ENCODE results near the gene OR10H5. TPM values are rescaled to one million over a fixed set of nuclear protein-coding genes. Genes with fewer than 3 reads are reported as not detected.
"Not testable (repeated sequence)": the region's sequence is repeated elsewhere in the genome, so short reads cannot be mapped to it uniquely, and the experiment has no call there.

OR10H5 gene
- total RNA-seq, 2 experiments from 2014 or later, result not detected

- ATAC-seq (ENCODE audit: low read depth) (no peak), DNase-seq (no peak)
- Mint-ChIP-seq H3K36me3 (no peaks in the 10 kb centered on the region), H3K9me3 (no peaks in the 10 kb centered on the region), H3K27me3 (peaks cover 5% of the 10 kb centered on the region), H3K4me1 (no peaks in the 10 kb centered on the region), H3K4me3 (no peak overlapping the region), H3K27ac (no peak overlapping the region)
- POLR2A ChIA-PET, result no interaction called here
Measured at GRCh38 chr19:15781661-15782060, 5.8 kb upstream of the OR10H5 start.

- POLR2A ChIA-PET, result no interaction called here
- no peaks in the 10 kb centered on the region for H3K4me1 Mint-ChIP-seq
- H3K9me3 Mint-ChIP-seq, result no peaks in the 10 kb centered on the region
- no peak for ATAC-seq (ENCODE audit: low read depth)
- no peaks in the 10 kb centered on the region for H3K36me3 Mint-ChIP-seq
- DNase-seq, result no peak
- H3K4me3 Mint-ChIP-seq, result no peak overlapping the region
- peaks cover 5% of the 10 kb centered on the region for H3K27me3 Mint-ChIP-seq
- no peak overlapping the region for H3K27ac Mint-ChIP-seq
Measured at GRCh38 chr19:15782211-15782610, 5.2 kb upstream of the OR10H5 start.

- DNase-seq; POLR2A ChIA-PET; H3K27me3 Mint-ChIP-seq; H3K36me3 Mint-ChIP-seq; H3K27ac Mint-ChIP-seq; H3K9me3 Mint-ChIP-seq; H3K4me3 Mint-ChIP-seq; ATAC-seq (ENCODE audit: low read depth); H3K4me1 Mint-ChIP-seq: not testable (repeated sequence)
Measured at GRCh38 chr19:15782896-15783295, 4.6 kb upstream of the OR10H5 start.

- H3K27me3 Mint-ChIP-seq, result peaks cover 8% of the 10 kb centered on the region
- H3K36me3 Mint-ChIP-seq, result no peaks in the 10 kb centered on the region
- H3K27ac Mint-ChIP-seq, result no peak overlapping the region
- no peaks in the 10 kb centered on the region for H3K4me1 Mint-ChIP-seq
- H3K4me3 Mint-ChIP-seq, result no peak overlapping the region
- ATAC-seq (ENCODE audit: low read depth), result no peak
- POLR2A ChIA-PET, result no interaction called here
- no peak for DNase-seq
- H3K9me3 Mint-ChIP-seq, result no peaks in the 10 kb centered on the region
Measured at GRCh38 chr19:15788594-15789270, 1.3 kb downstream of the OR10H5 start.

- ATAC-seq (ENCODE audit: low read depth) (no peak), DNase-seq (no peak)
- Mint-ChIP-seq H3K27me3 (peaks cover 8% of the 10 kb centered on the region), H3K9me3 (no peaks in the 10 kb centered on the region), H3K36me3 (no peaks in the 10 kb centered on the region), H3K27ac (no peak overlapping the region), H3K4me3 (no peak overlapping the region), H3K4me1 (no peaks in the 10 kb centered on the region)
- POLR2A ChIA-PET, result no interaction called here
Measured at GRCh38 chr19:15790096-15790495, 2.6 kb downstream of the OR10H5 start.

GRCh38 chr19:15794279-15794678 is 6.8 kb downstream of the OR10H5 start:
- POLR2A ChIA-PET; DNase-seq; H3K27me3 Mint-ChIP-seq; H3K9me3 Mint-ChIP-seq; H3K4me1 Mint-ChIP-seq; H3K4me3 Mint-ChIP-seq; ATAC-seq (ENCODE audit: low read depth); H3K27ac Mint-ChIP-seq; H3K36me3 Mint-ChIP-seq: not testable (repeated sequence)

GRCh38 chr19:15810335-15810734 is 22.9 kb downstream of the OR10H5 start:
- Mint-ChIP-seq H3K27ac (no peak overlapping the region), H3K36me3 (no peaks in the 10 kb centered on the region), H3K4me1 (peaks cover 1% of the 10 kb centered on the region), H3K27me3 (peaks cover 14% of the 10 kb centered on the region), H3K4me3 (no peak overlapping the region), H3K9me3 (peaks cover 3% of the 10 kb centered on the region)
- POLR2A ChIA-PET, result no interaction called here
- ATAC-seq (ENCODE audit: low read depth) (no peak), DNase-seq (no peak)

GRCh38 chr19:15811476-15811875 is 24.0 kb downstream of the OR10H5 start:
- H3K9me3 Mint-ChIP-seq, result peaks cover 3% of the 10 kb centered on the region
- POLR2A ChIA-PET, result no interaction called here
- ATAC-seq (ENCODE audit: low read depth), result no peak

GRCh38 chr19:15812060-15812722 is 24.7 kb downstream of the OR10H5 start:
- DNase-seq, result no peak
- Mint-ChIP-seq H3K27me3 (peaks cover 14% of the 10 kb centered on the region), H3K27ac (no peak overlapping the region), H3K36me3 (no peaks in the 10 kb centered on the region), H3K9me3 (peaks cover 3% of the 10 kb centered on the region), H3K4me1 (peaks cover 1% of the 10 kb centered on the region), H3K4me3 (no peak overlapping the region)
- POLR2A ChIA-PET, result no interaction called here
- ATAC-seq (ENCODE audit: low read depth), result no peak

More at GRCh38 chr19:15811476-15811875, 24.0 kb downstream of the OR10H5 start:
- peaks cover 1% of the 10 kb centered on the region for H3K4me1 Mint-ChIP-seq
- no peak for DNase-seq
- H3K36me3 Mint-ChIP-seq, result no peaks in the 10 kb centered on the region
- H3K27ac Mint-ChIP-seq, result no peak overlapping the region
- H3K4me3 Mint-ChIP-seq, result no peak overlapping the region
- peaks cover 14% of the 10 kb centered on the region for H3K27me3 Mint-ChIP-seq

GRCh38 chr19:15813916-15814315 is 26.5 kb downstream of the OR10H5 start:
- peaks cover 1% of the 10 kb centered on the region for H3K4me1 Mint-ChIP-seq
- peaks cover 12% of the 10 kb centered on the region for H3K27me3 Mint-ChIP-seq
- POLR2A ChIA-PET, result no interaction called here
- no peak overlapping the region for H3K4me3 Mint-ChIP-seq
- H3K9me3 Mint-ChIP-seq, result no peaks in the 10 kb centered on the region
- no peak for DNase-seq
- H3K36me3 Mint-ChIP-seq, result no peaks in the 10 kb centered on the region
- no peak for ATAC-seq (ENCODE audit: low read depth)
- no peak overlapping the region for H3K27ac Mint-ChIP-seq

- ATAC-seq (ENCODE audit: low read depth) (no peak), DNase-seq (no peak)
- Mint-ChIP-seq H3K27me3 (peaks cover 15% of the 10 kb centered on the region), H3K36me3 (no peaks in the 10 kb centered on the region), H3K9me3 (no peaks in the 10 kb centered on the region), H3K4me1 (peaks cover 1% of the 10 kb centered on the region), H3K27ac (no peak within 1 kb of the TSS), H3K4me3 (no peak within 1 kb of the TSS)
- POLR2A ChIA-PET, result no interaction called here
Measured at GRCh38 chr19:15815306-15815705, 27.8 kb downstream of the OR10H5 start, which contains the start of gene OR10H1. Gene OR10H1 (minus strand): TSS chr19:15815664. CDS start chr19:15808037, 7,627 bp downstream.

GRCh38 chr19:15820646-15821045 is 33.2 kb downstream of the OR10H5 start:
- no peak for DNase-seq
- no peaks in the 10 kb centered on the region for H3K4me1 Mint-ChIP-seq
- POLR2A ChIA-PET, result no interaction called here
- H3K36me3 Mint-ChIP-seq, result no peaks in the 10 kb centered on the region
- H3K9me3 Mint-ChIP-seq, result no peaks in the 10 kb centered on the region
- peaks cover 3% of the 10 kb centered on the region for H3K27me3 Mint-ChIP-seq
- ATAC-seq (ENCODE audit: low read depth), result no peak
- H3K4me3 Mint-ChIP-seq, result no peak overlapping the region
- H3K27ac Mint-ChIP-seq, result no peak overlapping the region

GRCh38 chr19:15825753-15826152 is 38.3 kb downstream of the OR10H5 start:
- Mint-ChIP-seq H3K4me3 (no peak overlapping the region), H3K36me3 (no peaks in the 10 kb centered on the region), H3K27ac (no peak overlapping the region), H3K27me3 (no peaks in the 10 kb centered on the region), H3K9me3 (no peaks in the 10 kb centered on the region), H3K4me1 (no peaks in the 10 kb centered on the region)
- POLR2A ChIA-PET, result interaction anchor here (1.2 kb wide), 1 partner anchor 11 kb away, joined by 3 read pairs; no protein-coding TSS in a partner anchor
- no peak for DNase-seq
- ATAC-seq (ENCODE audit: low read depth), result no peak

- H3K27me3 Mint-ChIP-seq, result no peaks in the 10 kb centered on the region
- H3K4me1 Mint-ChIP-seq, result no peaks in the 10 kb centered on the region
- DNase-seq (no peak), ATAC-seq (ENCODE audit: low read depth) (no peak)
- H3K36me3 Mint-ChIP-seq, result no peaks in the 10 kb centered on the region
- H3K4me3 Mint-ChIP-seq, result no peak overlapping the region
- H3K27ac Mint-ChIP-seq, result no peak overlapping the region
- no peaks in the 10 kb centered on the region for H3K9me3 Mint-ChIP-seq
- POLR2A ChIA-PET, result no interaction called here
Measured at GRCh38 chr19:15828121-15828610, 40.7 kb downstream of the OR10H5 start.

Data from activated naive CD8-positive, alpha-beta T cell treated with anti-CD3 and anti-CD28 coated beads, Interleukin-2, amount 10 ng/mL, durations not matched to agents 7 days and 5 days (primary cell).